Measurements from ENCODE around the gene PLA2G4C. TPM values are rescaled to one million over a fixed set of nuclear protein-coding genes. Genes with fewer than 3 reads are reported as not detected.

The PLA2G4C gene
- total RNA-seq, 4 donors from 2014 or later: 4.8 to 17.7 (median 10.5) TPM

DNA sequence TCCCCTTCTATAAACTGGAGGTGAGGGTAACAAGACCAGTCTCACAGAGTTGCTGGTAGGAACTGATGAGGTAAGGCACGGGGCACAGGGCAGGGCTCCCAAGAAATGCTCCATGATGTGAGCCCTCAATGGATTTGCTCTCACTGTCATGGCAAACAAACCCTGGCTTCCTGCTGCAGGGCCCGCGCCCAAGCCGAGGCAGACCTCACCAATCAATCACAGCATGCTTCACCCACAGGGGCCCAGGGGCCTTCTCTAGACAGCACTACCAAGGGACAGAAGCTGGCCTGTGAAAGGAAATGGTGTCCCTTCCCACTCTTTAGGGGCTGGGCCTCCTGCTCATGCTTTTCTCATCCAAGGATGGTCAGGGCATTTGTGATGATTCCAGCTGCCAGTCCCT lies 25.9 kb upstream of the PLA2G4C start:
- no peaks in the 10 kb centered on the region for H3K36me3 ChIP-seq
- no peak overlapping the region for H3K27ac ChIP-seq
- H3K9me3 ChIP-seq: no peaks in the 10 kb centered on the region
- H3K4me3 ChIP-seq (replicated peaks in 1 of 3): no peak overlapping the region
- intact Hi-C loops (cut with DNase I): no loop called here
- no peak for DNase-seq
- H3K27me3 ChIP-seq: no peaks in the 10 kb centered on the region
- WGBS, 2 donors: 100% methylated on average over 1 of the region's 4 CpGs; no CpG with 5 or more reads in 1 of the 2 donors
- TF ChIP-seq, protein P1, sequence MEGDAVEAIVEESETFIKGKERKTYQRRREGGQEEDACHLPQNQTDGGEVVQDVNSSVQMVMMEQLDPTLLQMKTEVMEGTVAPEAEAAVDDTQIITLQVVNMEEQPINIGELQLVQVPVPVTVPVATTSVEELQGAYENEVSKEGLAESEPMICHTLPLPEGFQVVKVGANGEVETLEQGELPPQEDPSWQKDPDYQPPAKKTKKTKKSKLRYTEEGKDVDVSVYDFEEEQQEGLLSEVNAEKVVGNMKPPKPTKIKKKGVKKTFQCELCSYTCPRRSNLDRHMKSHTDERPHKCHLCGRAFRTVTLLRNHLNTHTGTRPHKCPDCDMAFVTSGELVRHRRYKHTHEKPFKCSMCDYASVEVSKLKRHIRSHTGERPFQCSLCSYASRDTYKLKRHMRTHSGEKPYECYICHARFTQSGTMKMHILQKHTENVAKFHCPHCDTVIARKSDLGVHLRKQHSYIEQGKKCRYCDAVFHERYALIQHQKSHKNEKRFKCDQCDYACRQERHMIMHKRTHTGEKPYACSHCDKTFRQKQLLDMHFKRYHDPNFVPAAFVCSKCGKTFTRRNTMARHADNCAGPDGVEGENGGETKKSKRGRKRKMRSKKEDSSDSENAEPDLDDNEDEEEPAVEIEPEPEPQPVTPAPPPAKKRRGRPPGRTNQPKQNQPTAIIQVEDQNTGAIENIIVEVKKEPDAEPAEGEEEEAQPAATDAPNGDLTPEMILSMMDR (IDR thresholded peaks at IDR 0.05): no peak
- no peak for TF ChIP-seq POLR2A (IDR thresholded peaks at IDR 0.05)
- H3K4me1 ChIP-seq: no peaks in the 10 kb centered on the region

DNA sequence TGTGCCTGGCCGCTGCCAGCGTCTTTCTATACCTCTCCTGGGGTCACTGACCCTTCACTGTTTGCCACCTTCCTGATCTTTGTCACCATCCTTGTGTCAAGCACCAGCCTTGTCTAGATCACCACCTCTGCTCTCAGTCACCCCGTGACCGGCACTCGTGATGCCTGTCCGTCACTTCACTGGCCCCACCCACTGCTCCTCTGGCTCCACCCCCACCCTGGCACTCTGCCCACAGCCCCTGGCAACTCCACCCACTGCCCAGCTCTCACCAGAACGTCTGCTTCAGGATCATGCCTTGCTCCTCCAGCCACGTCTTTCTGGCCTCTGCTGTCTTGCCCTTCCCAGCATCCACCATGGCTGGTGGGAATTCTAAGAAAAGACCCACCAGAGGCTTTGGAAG lies 24.8 kb upstream of the PLA2G4C start:
- WGBS, 2 donors: 75 to 77% methylated on average over 8 of the region's 8 CpGs
- intact Hi-C loops (cut with DNase I): no loop called here
- H3K36me3 ChIP-seq: no peaks in the 10 kb centered on the region
- no peak overlapping the region for H3K27ac ChIP-seq
- no peak overlapping the region for H3K4me3 ChIP-seq (replicated peaks in 1 of 3)
- no peak for DNase-seq
- TF ChIP-seq POLR2A (IDR thresholded peaks at IDR 0.05): no peak
- TF ChIP-seq, protein P1 (IDR thresholded peaks at IDR 0.05): no peak
- H3K27me3 ChIP-seq: no peaks in the 10 kb centered on the region
- H3K9me3 ChIP-seq: no peaks in the 10 kb centered on the region
- no peaks in the 10 kb centered on the region for H3K4me1 ChIP-seq

DNA sequence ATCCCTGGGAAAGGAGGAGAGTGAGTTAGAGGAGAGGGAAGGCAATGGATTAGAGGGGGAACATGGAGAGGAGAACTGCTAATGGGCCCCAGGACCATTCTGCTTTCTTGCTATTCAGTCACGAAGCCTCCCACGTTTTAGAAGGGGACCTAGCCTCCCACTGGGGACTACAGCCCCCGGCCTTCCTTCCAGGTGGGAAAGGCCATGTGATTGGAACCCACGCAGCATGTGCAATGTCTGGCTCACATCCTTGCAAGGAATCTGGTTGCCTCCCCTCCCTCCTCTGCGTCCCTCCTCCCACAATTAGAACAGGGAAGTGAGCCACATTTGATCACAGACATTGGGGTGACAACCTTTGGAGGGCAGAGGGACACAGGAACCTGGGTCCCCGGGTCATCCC lies 22.5 kb upstream of the PLA2G4C start:
- Histone ChIP-seq H3K36me3 (no peaks in the 10 kb centered on the region), H3K27me3 (no peaks in the 10 kb centered on the region), H3K27ac (no peak overlapping the region), H3K4me3 (replicated peaks in 1 of 3) (no peak overlapping the region), H3K4me1 (no peaks in the 10 kb centered on the region), H3K9me3 (no peaks in the 10 kb centered on the region)
- intact Hi-C loops (cut with DNase I): no loop called here
- TF ChIP-seq, protein P1 (IDR thresholded peaks at IDR 0.05): no peak
- no peak for TF ChIP-seq POLR2A (IDR thresholded peaks at IDR 0.05)
- 89 to 91% methylated on average over 6 of the region's 6 CpGs for WGBS, 2 donors
- DNase-seq: no peak

DNA sequence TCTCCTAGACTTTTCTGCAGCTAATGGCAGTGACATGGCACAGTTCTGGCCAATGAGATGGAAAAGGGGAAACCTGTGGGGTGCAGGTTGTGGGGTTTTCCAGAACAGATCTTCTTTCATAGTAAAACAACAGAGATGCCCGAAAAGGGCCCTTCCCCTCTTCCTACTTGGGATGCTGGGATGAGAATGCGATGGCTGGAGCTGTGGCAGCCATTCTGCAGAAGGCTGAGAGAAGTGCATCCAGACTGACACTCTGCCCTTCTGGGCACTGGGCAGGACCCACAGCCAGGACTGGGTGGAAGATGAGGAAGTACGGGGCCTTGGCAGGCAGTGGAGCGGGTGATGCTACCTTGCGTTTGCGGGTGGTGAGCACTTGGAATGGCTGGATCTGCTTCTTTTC lies 16.9 kb upstream of the PLA2G4C start:
- H3K27me3 ChIP-seq: no peaks in the 10 kb centered on the region
- H3K4me1 ChIP-seq: peaks cover 0 to 2% of the 10 kb centered on the region in 2 donors
- TF ChIP-seq POLR2A (IDR thresholded peaks at IDR 0.05): no peak
- TF ChIP-seq, protein P1 (IDR thresholded peaks at IDR 0.05): no peak
- no peaks in the 10 kb centered on the region for H3K9me3 ChIP-seq
- intact Hi-C loops (cut with DNase I): no loop called here
- 99% methylated on average over 6 of the region's 6 CpGs for WGBS, 2 donors
- no peak overlapping the region for H3K4me3 ChIP-seq (replicated peaks in 1 of 3)
- H3K36me3 ChIP-seq: no peaks in the 10 kb centered on the region
- H3K27ac ChIP-seq: no peak overlapping the region
- no peak for DNase-seq

DNA sequence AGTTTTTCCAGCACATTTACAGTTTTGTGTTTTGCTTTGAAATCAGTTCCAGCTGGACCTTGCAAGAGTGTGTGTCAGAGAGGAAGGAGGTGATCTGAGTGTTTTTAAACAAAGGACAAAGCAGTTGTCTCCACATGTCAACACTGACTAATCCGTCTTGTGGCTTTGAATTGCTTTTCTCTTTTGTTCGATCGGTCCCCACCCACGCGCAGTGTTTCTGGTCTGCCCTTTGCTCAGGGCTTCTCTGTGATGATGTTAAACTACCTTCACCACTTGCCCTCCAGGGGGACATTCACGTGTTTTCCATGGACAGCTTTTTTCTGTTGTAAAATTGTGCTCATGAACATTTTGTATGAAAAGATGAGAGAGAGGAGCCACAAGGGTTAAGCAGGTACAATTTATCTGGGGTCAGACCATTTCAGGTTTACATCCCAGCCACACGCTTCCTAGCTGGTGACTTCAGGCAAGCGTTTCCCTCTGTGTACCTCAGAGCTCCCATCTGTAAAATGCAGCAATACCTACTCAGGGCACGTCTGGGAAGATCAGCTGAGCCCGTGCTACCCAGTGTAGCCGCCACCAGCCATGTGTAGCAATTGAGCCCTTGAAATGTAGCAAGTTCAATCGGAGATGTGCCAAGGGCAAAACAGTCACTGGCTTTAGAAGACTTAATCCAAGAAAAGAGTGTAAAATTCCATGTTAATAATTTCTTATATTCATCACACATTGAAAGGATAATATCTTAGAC lies 13.5 kb upstream of the PLA2G4C start:
- H3K4me1 ChIP-seq: peaks cover 0 to 6% of the 10 kb centered on the region in 2 donors
- TF ChIP-seq, protein P1 (IDR thresholded peaks at IDR 0.05): no peak
- TF ChIP-seq POLR2A (IDR thresholded peaks at IDR 0.05): no peak
- no peaks in the 10 kb centered on the region for H3K36me3 ChIP-seq
- intact Hi-C loops (cut with DNase I): no loop called here
- H3K27me3 ChIP-seq: no peaks in the 10 kb centered on the region
- 79 to 81% methylated on average over 12 of the region's 12 CpGs for WGBS, 2 donors
- H3K9me3 ChIP-seq: no peaks in the 10 kb centered on the region
- no peak overlapping the region for H3K4me3 ChIP-seq (replicated peaks in 1 of 3)
- DNase-seq: no peak
- no peak overlapping the region for H3K27ac ChIP-seq
